GM21825 (cell line): ENCODE measurements around the gene GALNTL6.

Source experiments
- ATAC-seq: cut with Tn5 transposase; IDR thresholded peaks from one replicate; pipeline ENCODE4 v1.9.1; 2021; ENCODE audit warnings: mild to moderate bottlenecking, moderate library complexity; ENCODE audit not compliant: unreplicated experiment

The GALNTL6 gene

DNA sequence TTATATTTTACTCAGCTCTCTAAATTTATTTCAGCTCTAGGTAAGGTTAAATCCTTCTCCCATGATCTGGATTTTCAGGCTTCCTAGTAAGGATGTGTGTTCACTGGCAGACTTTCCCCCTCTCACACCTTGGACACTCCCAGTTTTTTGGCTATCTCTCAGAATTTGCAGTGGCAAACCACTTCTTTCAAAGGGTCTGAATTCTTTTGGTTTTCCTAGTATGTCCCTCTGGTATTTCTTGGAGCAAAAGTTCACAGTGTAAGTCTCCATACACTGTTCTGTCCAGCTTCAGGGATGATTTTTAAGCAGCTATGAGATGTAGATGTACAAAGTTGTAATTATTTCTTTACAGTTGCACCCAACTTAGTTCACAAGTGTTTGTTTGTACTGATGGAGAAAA, 701.6 kb downstream of the GALNTL6 start:
- no peak for ATAC-seq

DNA sequence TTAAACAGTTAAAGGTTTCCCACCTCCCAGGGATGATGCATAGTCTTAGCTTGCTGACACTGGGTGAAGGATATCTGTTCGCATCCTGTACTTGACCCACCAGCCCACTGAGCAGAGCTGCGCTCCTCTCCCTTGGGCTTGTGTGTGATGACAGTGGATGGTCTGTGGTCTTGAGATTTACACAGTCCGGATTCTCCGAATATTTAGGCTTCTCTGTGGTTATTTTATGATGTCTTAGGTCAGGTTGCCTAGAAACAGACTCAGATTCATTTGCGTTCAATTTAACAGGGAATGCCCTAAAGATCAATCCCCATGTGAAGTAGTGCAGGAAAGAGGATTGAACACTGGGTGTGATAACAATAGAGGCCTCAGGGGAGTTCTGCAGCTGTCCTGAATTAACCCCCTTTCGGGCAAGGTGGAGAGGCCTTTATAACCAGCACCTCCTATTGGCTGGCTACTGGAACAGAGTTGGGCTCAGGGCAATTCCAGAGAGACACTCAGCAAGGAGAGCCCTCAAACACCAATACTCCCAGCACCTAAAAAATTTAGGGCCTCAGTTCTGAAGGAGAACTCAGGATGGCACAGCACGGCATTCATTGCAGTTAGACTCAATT, 702.2 kb downstream of the GALNTL6 start:
- ATAC-seq = no peak

DNA sequence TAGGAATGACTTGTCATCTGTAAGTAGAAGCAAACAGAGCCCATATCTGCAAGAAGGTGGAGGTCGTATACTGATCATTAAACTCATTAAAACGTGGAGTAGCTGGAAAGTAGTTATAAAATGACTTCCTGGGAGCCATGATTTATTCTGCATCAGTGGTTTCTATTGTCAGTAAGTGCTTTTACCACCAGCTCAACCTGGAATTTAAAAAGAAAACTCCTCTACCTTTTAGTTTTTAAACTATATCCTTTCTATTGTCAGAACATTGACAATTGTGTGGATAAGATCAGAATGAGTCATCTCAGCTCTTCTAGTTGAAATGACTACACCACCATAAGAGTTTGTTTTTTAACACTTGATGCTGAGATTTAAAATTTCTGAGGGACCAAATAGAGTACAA, 704.2 kb downstream of the GALNTL6 start:
- no peak for ATAC-seq

DNA sequence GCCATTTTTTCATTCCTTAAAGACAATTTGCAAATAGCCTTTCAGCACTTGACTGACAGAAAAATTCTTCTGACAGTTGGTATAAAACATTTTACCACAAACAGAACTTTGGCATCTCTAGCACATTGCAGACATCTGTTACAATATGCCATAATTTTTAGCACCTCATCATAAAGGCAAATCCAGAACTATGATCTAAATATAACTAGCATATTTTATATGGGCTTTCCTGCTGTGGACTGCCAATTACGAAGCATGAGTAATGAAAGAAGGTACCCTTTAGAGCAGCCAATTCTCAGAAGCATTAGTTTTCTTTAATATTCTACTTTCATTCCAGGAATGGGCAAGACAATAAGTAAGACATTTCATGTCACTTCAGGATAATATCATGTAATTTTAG, 708.0 kb downstream of the GALNTL6 start:
- ATAC-seq = no peak

DNA sequence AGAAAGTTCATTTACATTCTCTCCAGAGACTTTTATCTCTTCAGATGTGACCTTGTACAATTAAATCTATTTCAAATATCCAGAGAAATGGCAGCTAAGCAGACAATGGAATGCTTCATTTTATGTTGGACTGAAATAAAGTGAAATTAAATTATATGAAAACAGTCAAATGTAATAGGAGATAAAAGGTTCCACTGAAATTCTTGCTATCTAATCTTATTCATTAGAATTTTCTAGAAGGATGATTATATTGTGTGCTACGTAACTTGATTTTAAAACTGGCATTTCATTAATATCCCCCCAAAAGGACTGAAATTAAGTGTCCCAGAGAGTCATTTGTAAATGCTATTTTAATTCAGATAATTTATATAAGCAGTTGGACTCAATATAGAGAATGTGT, 708.5 kb downstream of the GALNTL6 start:
- ATAC-seq = no peak

DNA sequence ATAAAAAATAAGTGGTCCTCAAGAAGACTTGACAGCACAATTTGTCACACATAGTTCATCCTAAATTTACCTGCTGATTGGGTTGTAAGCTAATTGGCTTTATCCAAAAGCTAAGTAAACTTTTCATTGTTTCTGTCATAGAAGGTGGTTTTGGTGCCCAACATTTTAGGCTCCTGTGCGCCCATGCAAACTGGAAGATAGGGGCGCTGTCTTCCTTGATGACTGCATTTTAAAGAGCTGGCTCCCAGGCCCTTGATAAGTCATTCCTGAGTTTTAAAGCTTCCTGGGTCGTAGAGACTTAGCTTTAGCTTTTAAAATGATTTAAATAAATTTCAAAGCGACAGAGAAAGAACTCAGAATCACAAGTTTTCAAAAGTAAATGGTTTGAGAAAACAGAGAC, 730.0 kb downstream of the GALNTL6 start:
- ATAC-seq = no peak

DNA sequence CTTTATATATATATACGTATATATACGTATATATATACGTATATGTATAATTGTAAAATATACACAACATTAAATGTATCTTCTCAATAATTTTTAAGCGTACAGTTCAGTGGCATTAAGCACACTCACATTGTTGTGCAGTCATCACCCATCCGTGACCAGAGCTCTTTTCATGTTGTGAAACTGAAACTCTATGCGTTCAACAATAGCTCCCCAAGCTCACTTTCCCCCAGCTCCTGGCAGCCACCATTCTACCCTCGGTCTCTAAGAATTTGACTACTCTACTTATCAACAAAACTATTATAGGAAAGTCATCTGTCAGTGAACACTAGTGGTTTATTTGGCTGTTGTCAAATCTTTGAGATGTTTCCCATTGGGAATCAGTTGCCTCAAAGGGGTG, 733.6 kb downstream of the GALNTL6 start:
- no peak for ATAC-seq

DNA sequence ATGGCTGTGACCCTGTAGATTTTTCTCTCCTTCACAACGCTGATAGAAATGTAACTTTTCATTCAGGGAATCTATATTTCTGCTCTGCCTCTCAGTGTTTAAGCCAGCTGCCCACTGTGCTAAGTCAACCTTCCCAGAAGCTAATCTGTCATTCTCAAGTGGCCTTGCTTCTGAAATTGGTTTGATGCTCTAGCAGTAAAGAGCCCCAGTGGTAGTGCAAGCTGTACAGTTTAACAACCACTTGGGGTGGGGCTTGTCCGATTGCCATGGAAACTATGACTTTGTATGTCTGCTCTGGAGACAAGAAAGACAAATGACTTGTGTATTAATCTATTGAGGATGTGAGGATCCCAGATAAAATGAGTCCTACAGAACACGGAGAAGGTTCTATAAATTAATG, 734.5 kb downstream of the GALNTL6 start:
- no peak for ATAC-seq

DNA sequence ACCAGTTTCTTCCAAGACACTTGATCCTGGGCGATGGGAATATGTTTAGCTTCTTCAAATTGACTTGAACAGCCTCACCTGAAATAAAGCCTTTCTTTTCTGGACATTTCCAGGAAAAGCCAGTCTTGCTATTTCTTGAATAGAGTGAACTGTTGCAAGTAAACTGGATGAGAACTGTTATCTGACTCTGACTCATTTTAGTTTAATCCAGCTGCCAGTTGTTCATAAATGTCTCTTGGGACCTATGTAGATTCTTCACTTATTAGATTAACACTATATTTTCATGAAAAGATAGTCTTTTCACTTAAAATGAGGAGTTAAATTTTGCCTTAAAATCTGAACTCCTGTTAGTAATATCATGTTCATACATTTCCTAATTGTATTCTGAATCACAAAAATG, 740.0 kb downstream of the GALNTL6 start:
- no peak for ATAC-seq

DNA sequence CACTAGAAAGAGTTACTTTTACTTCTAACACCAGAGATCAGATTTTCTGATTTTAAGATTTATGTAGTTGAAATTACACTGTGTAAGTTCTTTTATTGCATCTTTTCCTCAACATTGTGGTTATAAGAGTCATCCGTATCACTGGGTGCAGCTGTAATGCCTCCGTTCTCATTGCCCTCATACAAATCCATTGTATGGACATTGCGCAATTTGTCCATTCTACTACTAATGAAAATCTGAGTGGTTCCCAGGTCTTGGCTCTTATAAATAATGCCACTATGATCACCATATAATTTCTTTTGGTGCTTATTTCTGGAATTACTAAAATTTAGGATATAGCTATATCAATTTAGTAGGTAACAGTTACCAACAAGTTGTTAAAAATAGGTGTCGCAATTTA, 741.4 kb downstream of the GALNTL6 start:
- no peak for ATAC-seq

DNA sequence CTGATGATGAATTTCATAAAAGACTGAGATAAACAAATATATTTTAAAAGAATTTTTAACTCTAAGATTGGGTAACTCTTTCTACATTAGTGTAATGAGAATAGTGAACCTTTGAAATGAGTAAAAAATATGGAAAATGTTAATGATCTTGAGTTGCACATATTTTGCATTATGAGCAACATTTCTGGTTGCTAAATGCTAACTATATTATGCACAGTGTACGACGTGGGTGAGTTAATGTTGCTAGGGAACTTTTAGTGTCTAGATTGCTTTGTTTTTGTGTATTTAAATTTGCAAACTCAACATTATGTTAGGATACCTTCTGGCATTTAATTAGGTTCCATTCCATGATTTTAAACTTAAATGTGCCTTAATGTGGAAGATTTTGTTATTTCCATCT, 742.5 kb downstream of the GALNTL6 start:
- no peak for ATAC-seq

DNA sequence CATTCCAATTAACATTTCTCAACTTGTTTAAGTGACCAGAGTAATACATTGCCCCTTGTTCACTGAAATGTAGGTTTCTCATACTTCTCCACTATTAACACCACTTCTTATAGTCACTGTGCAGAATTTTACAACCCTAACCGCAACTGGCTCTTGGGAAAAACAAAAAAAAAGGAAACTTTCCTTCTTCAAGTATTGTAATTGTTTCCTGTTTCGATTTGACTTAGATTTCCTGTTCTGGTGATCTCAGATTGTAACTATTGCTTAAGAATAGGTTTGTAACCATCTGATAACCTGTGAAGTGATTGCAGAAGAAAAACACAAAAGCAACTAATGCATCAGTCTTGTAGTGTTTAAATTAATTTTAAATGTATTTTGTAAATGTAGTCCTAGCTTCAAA, 760.7 kb downstream of the GALNTL6 start:
- ATAC-seq = no peak

DNA sequence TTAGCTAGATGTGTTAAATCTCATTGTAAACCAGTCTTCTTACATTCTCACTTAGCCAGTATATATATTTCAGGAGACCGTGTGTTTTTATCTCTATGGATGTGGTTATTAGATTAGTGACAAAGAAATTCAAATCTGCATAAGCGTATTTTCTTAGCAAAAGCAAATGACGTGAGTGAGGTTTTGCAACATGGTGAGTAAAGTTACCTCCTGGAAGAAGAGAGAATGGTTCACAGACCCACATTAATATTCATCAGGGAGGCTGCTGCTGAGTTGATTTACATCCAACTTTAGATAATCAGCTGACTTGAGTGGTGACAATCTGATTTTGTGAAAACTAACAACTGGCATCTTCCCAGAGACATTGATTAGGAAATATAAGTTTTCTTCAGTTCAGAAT, 765.5 kb downstream of the GALNTL6 start:
- no peak for ATAC-seq

DNA sequence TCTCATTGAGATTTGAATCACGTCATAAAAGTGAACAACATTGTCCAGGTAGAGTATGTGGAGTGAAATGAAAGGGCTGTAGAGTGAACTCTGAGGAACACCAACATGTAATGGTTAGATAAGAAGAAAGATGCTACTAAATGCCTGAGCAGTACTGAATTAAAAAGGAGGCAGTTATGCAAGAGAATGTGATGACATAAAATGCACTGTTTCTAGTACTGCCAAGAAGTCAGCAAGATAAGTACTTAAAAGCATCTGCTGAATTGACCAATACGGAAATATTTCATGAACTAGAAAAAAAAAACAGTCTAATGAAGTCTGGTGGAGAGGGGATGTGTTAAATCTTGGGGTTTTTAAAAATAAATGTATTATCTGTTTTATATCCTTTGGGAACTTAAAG, 771.6 kb downstream of the GALNTL6 start:
- ATAC-seq = no peak

DNA sequence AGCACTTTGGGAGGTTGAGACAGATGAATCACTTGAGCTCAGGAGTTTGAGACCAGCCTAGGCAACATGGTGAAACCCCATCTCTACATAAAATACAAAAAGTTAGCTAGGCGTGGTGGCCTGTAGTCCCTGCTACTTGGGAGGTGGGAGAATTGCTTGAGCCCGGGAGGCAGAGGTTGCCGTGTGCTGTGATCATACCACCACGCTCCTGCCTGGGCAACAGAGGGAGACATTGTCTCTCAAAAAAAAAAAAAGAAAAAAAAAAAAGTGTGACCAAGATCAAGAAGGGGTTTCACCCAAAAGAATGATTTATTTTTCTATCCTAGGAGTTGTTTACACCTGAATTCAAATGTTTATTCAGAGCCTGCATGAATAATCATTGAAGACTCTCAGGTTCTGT, 783.0 kb downstream of the GALNTL6 start:
- no peak for ATAC-seq

DNA sequence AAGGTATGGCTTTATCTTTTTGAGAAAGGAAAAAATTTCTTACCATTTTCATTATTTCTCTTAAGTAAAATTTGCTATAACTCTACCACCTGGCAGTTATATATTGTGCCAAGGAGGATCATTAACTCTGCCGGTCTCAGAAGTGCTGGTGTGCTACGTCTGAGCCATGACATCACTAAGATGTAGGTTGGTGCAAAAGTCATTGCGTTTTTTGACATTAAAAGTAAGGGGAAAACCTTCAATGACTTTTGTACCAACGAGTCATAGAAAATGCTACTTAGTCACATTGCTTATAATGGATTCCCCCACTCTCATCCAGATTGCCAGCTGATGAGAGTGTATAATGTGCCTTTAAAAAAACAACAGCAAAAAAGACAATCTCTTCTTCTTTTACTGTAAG, 786.4 kb downstream of the GALNTL6 start:
- ATAC-seq = no peak

DNA sequence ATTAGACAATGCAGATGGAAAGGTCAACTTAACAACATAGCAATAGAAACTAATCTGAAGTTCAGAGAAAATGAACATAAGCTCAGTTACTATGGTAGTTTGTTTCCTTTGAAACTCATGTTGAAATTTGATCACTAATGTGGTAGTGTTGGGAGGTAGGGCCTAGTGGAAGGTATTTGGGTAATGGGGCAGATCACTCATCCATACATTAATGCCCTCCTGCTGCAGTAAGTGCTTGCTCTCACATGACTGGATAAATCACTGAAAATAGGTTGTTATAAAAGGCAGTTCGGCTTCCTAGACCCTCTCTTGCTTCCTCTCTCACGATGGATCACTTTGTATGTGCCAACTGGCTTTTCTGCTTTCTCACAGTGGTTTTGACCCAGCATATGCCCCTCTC, 788.0 kb downstream of the GALNTL6 start:
- ATAC-seq = no peak

DNA sequence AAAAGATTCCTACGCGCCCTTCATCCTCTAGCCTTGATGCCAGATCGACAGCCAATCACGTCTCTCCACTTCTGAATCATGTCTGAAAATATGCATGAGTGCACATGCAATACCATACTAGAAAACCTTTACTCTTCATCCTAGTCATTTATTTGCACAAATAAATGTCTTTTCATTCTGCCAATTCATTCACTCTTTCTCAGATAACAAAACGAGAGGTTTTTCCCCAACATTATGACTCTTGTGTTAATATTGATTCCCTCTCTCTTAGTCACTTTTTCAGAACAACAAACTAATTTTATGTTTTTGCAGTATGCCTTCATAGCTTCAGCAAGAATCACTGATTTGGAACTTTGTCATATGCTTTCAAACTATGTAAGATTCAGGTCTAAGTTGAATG, 806.0 kb downstream of the GALNTL6 start:
- ATAC-seq = no peak

DNA sequence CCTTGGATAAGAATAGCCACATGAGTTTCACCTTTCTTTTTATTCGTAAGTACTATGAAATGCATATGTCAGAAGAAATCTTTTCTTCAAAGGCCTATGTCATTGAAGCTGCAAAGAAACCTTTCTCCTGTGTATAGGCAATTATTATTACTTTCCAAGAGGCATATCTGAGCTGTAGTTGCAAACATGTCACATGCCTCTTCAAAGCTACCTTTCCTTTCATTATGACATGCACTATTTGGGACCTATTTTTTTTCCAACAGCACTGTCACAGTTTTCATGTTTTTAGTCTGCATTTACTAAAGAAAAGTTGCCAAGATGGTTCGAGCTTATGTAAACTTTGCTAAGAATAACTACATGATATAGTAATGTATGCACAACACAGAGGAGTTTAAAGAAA, 806.6 kb downstream of the GALNTL6 start:
- ATAC-seq = no peak

DNA sequence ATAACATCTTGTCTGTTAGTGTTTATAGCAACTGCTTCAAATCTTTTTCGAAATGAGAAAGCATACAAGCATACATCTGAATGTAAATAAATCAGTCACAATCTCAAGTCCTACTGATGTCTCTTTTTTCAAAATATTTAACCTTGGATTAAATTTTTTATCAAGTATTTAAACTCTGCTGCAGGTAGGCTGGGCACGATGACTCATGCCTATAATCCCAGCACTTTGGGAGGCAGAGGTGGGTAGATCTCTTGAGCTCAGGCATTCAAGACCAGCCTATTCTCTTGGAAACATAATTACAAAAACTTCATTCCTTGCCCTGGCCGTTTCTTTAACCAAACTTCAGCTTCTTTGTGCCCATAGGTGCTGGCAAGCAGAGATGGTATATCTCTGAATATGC, 815.1 kb downstream of the GALNTL6 start:
- ATAC-seq = no peak

DNA sequence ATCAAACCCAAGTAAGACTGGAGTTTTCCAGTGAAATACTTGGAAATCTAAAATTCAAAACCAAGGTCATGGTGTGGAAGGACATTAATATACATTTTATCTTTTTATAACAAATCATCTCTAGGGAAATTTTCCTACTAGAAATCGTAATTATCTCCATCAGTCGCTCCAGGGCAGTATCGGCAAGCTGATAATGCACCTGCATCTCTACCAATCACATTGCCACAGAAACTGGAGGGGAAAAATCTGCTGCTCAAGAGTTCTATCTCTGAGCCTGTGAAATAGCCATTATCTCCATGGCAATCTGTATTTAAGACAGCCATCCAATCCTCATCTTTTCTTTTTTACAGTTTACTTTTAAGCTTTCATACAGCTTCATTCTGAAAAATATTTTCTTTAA, 817.1 kb downstream of the GALNTL6 start:
- ATAC-seq = no peak

DNA sequence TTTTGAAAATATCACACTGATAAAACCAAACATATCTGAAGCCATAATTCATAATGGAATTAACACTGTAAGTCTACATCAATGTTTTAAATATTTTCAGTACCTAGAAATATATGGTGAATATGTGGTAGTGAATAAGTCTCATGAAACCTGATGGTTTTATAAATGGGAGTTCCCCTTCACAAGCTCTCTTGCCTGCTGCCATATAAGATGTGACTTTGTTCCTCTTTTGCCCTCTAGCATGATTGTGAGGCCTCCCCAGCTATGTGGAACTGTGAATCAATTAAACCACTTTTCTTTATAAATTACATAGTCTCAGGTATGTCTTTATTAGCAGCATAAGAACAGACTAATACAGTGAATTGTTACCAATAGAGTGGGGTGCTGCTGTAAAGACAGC, 818.6 kb downstream of the GALNTL6 start:
- ATAC-seq = no peak

DNA sequence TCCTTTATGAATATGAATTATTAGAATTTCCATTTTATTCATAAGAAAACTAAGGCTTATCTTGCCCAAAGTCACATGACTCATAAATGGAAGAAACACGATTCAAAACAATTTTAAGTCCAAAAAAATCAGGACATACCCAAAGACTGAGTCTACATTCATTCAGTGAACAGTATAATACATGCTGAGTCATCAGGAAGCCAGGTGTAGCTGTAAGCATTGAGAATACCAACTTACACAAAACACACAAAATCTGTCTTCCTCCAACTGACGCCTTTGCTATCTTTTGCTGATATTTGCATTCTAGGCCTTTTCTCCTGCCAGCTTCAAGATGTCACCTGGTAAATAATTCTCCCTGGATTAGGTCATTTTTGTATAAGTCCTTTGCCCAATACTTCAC, 835.3 kb downstream of the GALNTL6 start:
- no peak for ATAC-seq

DNA sequence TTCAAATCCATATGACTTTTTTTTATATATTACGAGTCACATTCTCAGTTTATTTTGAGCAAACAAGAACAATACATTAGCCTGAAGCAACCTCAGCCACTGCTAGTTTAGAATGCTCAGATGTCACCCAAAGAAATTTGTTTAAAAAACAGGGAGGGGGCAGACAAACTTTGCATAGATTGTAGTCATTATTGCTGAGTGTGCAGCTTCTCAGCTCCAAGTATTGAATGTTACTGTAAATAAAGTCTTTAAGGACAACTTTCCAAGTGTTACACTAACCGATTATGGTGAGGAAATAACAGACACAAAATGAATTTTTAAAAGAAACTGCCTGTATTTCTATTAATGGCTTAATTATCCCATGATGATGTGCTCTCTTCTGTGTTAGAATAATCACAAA, 835.9 kb downstream of the GALNTL6 start:
- no peak for ATAC-seq
